HCT116 (cell line): Measurements from ENCODE around the gene TUBA3E. TPM values are rescaled to one million over a fixed set of nuclear protein-coding genes. Genes with fewer than 3 reads are reported as not detected.
"Not testable (repeated sequence)": the region's sequence is repeated elsewhere in the genome, so short reads cannot be mapped to it uniquely, and the experiment has no call there.

ENCODE experiments used
- ATAC-seq: fragments of 200-7000 bp; cut with Tn5 transposase; 2 replicates; pipeline ENCODE4 v1.9.1; 2020; ENCODE audit warnings: mild to moderate bottlenecking, moderate library complexity
- BruUV-seq: library from RNA; stranded (reverse); fragments of 400-500 nt; replicated peaks from 2 replicates; lab custom pipeline; 2021; lab: Mats Ljungman, UMichigan
- CTCF ChIA-PET: fragments of 300-600 bp; sonication (Branson Sonifier 250); formaldehyde crosslinking; loops from one replicate; lab custom pipeline; 2021; ENCODE audit warnings: antibody characterized with exemption; lab: Charles Lee
- POLR2A ChIA-PET: fragments of 300-600, 350-600 bp; sonication (Branson Sonifier 250); formaldehyde crosslinking; loops from one replicate; lab custom pipeline; 2021; ENCODE audit warnings: antibody characterized with exemption; lab: Charles Lee
- RAD21 ChIA-PET, 2 experiments: fragments of 300-600 bp; sonication (Branson Sonifier 250); formaldehyde crosslinking; loops; one replicate each; lab custom pipeline; 2023; ENCODE audit warnings: low total read pairs in 2 of 2; ENCODE audit not compliant: uncharacterized antibody in 2 of 2, unreplicated experiment in 2 of 2, low non-redundant PET in 1 of 2; lab: Charles Lee
- DNase-seq: peaks from one replicate; pipeline ENCODE4 v3.0.0-alpha.2; 2010; ENCODE audit warnings: low read depth, low spot score
- H2AFZ ChIP-seq: fragments of 200-600 bp; shearing (Covaris generic), sonication (generic); 2 replicates; pipeline ENCODE4 v1.6.1; 2017; ENCODE audit warnings: low read depth, mixed run types, mixed read lengths, antibody characterized with exemption, low read length; ENCODE audit not compliant: poor library complexity, severe bottlenecking
- H3K27ac ChIP-seq: 2 replicates; pipeline ENCODE4 v1.5.1; 2012; ENCODE audit warnings: low read depth, low read length
- H3K27me3 ChIP-seq: fragments of 200-600 bp; sonication (generic); 2 replicates; pipeline ENCODE4 v1.6.1; 2016; ENCODE audit warnings: mixed run types, low read length, mixed read lengths; ENCODE audit not compliant: insufficient read depth
- H3K36me3 ChIP-seq, 2 experiments: fragments of 200-500 bp in 1 of 2; fragments of 200-600 bp in 1 of 2; sonication (Bioruptor generic) in 1 of 2; sonication (generic) in 1 of 2; 2 replicates each; pipeline versions ENCODE4 v1.5.1 to v1.6.1; 2014 to 2016; ENCODE audit warnings: low read length in 2 of 2, inconsistent platforms in 1 of 2, mixed read lengths in 1 of 2, mixed run types in 1 of 2; ENCODE audit not compliant: insufficient read depth in 2 of 2, control insufficient read depth in 1 of 2
- H3K4me1 ChIP-seq, 2 experiments: fragments of 200-600 bp in 1 of 2; sonication (generic) in 1 of 2; 2 replicates each; pipeline versions ENCODE4 v1.5.1 to v1.6.1; 2012 to 2017; ENCODE audit warnings: low read length in 2 of 2, inconsistent platforms in 1 of 2, mild to moderate bottlenecking in 1 of 2, mixed read lengths in 1 of 2, mixed run types in 1 of 2, moderate library complexity in 1 of 2; ENCODE audit not compliant: insufficient read depth in 2 of 2, control insufficient read depth in 1 of 2
- H3K4me2 ChIP-seq: fragments of 200-600 bp; sonication (generic); 2 replicates; pipeline ENCODE4 v1.6.1; 2017; ENCODE audit warnings: mixed run types, low read length, mixed read lengths
- H3K4me3 ChIP-seq, 2 experiments: fragments of 200-600 bp in 1 of 2; sonication (generic) in 1 of 2; replicated peaks in 1 of 2; 2 replicates each; pipeline ENCODE4 v1.5.1; 2011 to 2016; ENCODE audit warnings: low read length in 2 of 2, control low read depth in 1 of 2, low read depth in 1 of 2, mild to moderate bottlenecking in 1 of 2, mixed read lengths in 1 of 2, mixed run types in 1 of 2
- H3K79me2 ChIP-seq: fragments of 200-600 bp; sonication (generic); 2 replicates; pipeline ENCODE4 v1.6.1; 2017; ENCODE audit warnings: mild to moderate bottlenecking, mixed run types, low read length, moderate library complexity, mixed read lengths; ENCODE audit not compliant: insufficient read depth
- H3K9ac ChIP-seq: fragments of 200-600 bp; sonication (generic); 2 replicates; pipeline ENCODE4 v1.6.1; 2016; ENCODE audit warnings: low read length, mixed read lengths
- H3K9me2 ChIP-seq: fragments of 200-600 bp; sonication (generic), shearing (Covaris generic); 2 replicates; pipeline ENCODE4 v1.6.1; 2017; ENCODE audit warnings: mixed run types, mild to moderate bottlenecking, moderate library complexity; ENCODE audit not compliant: insufficient read depth
- H3K9me3 ChIP-seq, 2 experiments: fragments of 200-500 bp in 1 of 2; fragments of 200-600 bp in 1 of 2; sonication (Bioruptor generic) in 1 of 2; sonication (generic) in 1 of 2; 2 replicates each; pipeline ENCODE4 v1.6.1; 2014 to 2017; ENCODE audit warnings: low read length in 2 of 2, mixed read lengths in 2 of 2, inconsistent platforms in 1 of 2, low read depth in 1 of 2, mild to moderate bottlenecking in 1 of 2, mixed run types in 1 of 2, moderate library complexity in 1 of 2; ENCODE audit not compliant: control insufficient read depth in 1 of 2, insufficient read depth in 1 of 2
- H4K20me1 ChIP-seq: fragments of 200-600 bp; sonication (generic), shearing (Covaris generic); 2 replicates; pipeline ENCODE4 v1.6.1; 2017; ENCODE audit warnings: mixed run types, mild to moderate bottlenecking, moderate library complexity; ENCODE audit not compliant: insufficient read depth
- EGR1 ChIP-seq: IDR thresholded peaks from 2 replicates; pipeline ENCODE4 v1.6.1; 2012; ENCODE audit warnings: low read depth
- POLR2AphosphoS5 ChIP-seq: IDR thresholded peaks from 2 replicates; pipeline ENCODE4 v1.6.1; 2011; ENCODE audit warnings: mild to moderate bottlenecking, low read depth, low read length, moderate library complexity
- intact Hi-C: fragments of 100-400 bp; cut with micrococcal nuclease; formaldehyde crosslinking; loops from 2 replicates; pipeline ENCODE4 v1.10.0; 2022
- total RNA-seq: library from RNA; stranded (reverse); gene quantifications from one replicate; pipeline ENCODE4 v1.2.1, GENCODE V29; 2021; ENCODE audit not compliant: unreplicated experiment

Gene TUBA3E
- total RNA-seq, 1 experiment from 2014 or later = not detected

DNA sequence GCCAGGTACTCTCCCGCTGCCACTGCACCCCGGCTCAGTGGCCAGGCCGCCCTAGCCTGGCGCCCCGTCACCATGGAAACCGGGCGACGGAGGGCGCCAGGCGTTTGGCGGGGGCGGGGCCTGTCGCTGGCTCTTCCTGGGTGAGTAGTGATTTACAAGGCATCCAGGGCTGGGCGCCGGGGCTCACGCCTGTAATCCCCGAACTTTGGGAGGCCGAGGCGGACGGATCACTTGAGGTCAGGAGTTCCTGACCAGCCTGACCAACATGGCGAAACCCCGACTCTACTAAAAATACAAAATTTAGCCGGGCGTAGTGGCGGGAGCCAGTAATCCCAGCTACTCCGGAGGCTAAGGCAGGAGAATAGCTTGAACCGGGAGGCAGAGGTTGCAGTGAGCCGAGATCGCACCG lies 53.2 kb downstream of the TUBA3E start, which contains the start of gene CCDC74B:
Gene CCDC74B, minus strand, starts transcription at position 107 of the 409 bp plus-strand sequence. CDS start 116 bp downstream, outside the sequence.
- H2AFZ ChIP-seq, H4K20me1 ChIP-seq, H3K9me3 ChIP-seq, CTCF ChIA-PET, DNase-seq, POLR2A ChIA-PET, H3K36me3 ChIP-seq, BruUV-seq, H3K27ac ChIP-seq, H3K27me3 ChIP-seq, H3K4me1 ChIP-seq, H3K79me2 ChIP-seq, intact Hi-C loops, RAD21 ChIA-PET, H3K9me2 ChIP-seq: not testable (repeated sequence)
- peak; percentile 97 for ATAC-seq
- peak within 1 kb of the TSS; percentile 40; the same call in 1 of the 2 replicates for H3K9ac ChIP-seq
- H3K4me2 ChIP-seq = peak within 1 kb of the TSS; percentile 65
- TF ChIP-seq EGR1 = peak; percentile 64
- TF ChIP-seq POLR2AphosphoS5 = 0 out of 2 replicates have a peak, but pooled peaks have one; percentile 29
- H3K4me3 ChIP-seq = peak within 1 kb of the TSS; percentile 26 to 38; a peak in 3 of 4 replicates

- H3K27ac ChIP-seq, DNase-seq, H3K9me2 ChIP-seq, H3K9ac ChIP-seq, H3K27me3 ChIP-seq, H3K9me3 ChIP-seq, H3K4me1 ChIP-seq, BruUV-seq, H2AFZ ChIP-seq, H3K4me3 ChIP-seq, H3K4me2 ChIP-seq, ATAC-seq, H4K20me1 ChIP-seq, CTCF ChIA-PET, H3K79me2 ChIP-seq, intact Hi-C loops, POLR2A ChIA-PET, H3K36me3 ChIP-seq, RAD21 ChIA-PET: not testable (repeated sequence)
Measured at GRCh38 chr2:130143266-130144039, 54.8 kb downstream of the TUBA3E start.

DNA sequence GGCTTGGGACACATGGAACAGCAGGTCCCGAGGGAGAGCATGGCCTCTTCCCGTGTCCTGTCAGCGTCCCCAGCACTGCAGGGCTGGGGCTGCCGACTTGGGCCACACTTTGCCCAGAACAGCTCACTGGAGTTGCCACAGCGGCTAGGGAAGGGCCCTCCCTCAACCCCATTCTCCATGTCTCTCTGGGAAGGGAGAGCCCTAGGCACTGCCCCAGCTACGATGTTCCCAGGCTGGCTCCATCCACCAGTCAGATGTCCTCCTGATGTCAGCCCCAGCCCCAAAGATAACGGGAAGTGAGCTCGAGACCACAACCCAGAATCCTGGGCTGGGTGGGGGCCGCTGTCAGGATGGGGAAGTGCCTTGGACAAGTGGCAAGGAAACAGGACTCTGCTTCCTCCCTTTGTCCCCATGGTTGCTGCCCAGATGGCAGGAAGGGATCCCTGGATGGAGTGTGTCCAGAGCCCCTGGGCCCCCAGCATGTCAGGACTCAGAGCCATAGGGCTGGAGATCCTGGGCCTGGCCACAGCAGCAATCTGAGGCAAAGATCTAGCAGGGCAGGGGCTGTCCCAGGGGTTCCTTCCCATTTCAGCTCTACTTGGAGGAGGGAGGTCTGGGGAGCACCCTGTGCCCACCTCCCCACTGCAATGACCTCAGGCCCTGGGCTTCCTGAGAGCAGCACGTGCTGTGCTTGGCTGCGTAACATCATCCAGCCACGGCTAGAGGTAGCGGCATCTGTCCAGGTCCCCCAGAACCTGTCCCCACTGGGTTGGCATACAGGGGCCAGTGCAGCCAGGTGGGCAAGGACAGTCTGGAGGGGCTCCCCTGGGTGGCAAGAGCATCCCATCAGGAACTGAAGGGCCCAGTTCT lies 55.6 kb downstream of the TUBA3E start:
- RAD21 ChIA-PET, POLR2A ChIA-PET, CTCF ChIA-PET: not testable (repeated sequence)

More for the DNA sequence above, 55.6 kb downstream of the TUBA3E start:
- H3K9me2 ChIP-seq, H3K27ac ChIP-seq, H3K4me2 ChIP-seq, H4K20me1 ChIP-seq, DNase-seq, H3K4me1 ChIP-seq, H2AFZ ChIP-seq, ATAC-seq, H3K27me3 ChIP-seq, intact Hi-C loops, H3K9me3 ChIP-seq, BruUV-seq, H3K79me2 ChIP-seq, H3K9ac ChIP-seq, H3K4me3 ChIP-seq, H3K36me3 ChIP-seq: not testable (repeated sequence)
